Ovary (tissue), 3 donors: ENCODE data around the gene AMZ2.

Experiments used
- EP300 ChIP-seq: sonication (generic); formaldehyde crosslinking; IDR thresholded peaks from one replicate; pipeline ENCODE4 v1.6.1; 2017; ENCODE audit warnings: antibody characterized with exemption
- POLR2A ChIP-seq: fragments of 450-650 bp; IDR thresholded peaks from one replicate; pipeline ENCODE4 v1.6.1; 2017; ENCODE audit warnings: antibody characterized with exemption, mild to moderate bottlenecking, moderate library complexity
- TF ChIP-seq, protein P1 (sequence below), 3 donors: fragments of 450-650 bp in 2 of 3; fragments of 200-600 bp in 1 of 3; IDR thresholded peaks; one replicate each; pipeline versions ENCODE4 v1.5.1 to v1.8.0; 2016 to 2022; ENCODE audit warnings: antibody characterized with exemption in 3 of 3, mild to moderate bottlenecking in 1 of 3
- donor health status: DM: no; HTN: no; CAD: no.

DNA sequence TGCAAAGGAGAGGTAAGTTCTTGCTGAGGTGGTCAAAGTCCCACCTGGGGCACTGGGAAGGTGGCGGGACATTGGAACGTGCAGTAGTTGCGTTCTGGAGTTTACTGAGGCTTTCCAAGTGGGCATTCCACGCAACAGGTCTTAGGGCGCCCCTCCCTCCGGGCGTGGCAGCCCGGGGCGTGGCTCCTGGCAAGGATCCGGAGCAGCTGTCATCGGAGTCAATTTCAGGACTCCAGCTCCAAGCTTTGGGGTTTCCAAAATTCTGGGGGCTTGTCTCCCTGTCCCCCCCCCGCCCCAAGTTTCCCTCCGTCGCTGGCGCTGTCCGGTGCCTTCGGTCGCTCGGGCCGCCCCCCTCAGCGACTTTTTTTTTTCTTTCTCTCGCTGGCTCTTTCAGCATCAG is 43.1 kb upstream of the AMZ2 start:
- TF ChIP-seq, protein P1, sequence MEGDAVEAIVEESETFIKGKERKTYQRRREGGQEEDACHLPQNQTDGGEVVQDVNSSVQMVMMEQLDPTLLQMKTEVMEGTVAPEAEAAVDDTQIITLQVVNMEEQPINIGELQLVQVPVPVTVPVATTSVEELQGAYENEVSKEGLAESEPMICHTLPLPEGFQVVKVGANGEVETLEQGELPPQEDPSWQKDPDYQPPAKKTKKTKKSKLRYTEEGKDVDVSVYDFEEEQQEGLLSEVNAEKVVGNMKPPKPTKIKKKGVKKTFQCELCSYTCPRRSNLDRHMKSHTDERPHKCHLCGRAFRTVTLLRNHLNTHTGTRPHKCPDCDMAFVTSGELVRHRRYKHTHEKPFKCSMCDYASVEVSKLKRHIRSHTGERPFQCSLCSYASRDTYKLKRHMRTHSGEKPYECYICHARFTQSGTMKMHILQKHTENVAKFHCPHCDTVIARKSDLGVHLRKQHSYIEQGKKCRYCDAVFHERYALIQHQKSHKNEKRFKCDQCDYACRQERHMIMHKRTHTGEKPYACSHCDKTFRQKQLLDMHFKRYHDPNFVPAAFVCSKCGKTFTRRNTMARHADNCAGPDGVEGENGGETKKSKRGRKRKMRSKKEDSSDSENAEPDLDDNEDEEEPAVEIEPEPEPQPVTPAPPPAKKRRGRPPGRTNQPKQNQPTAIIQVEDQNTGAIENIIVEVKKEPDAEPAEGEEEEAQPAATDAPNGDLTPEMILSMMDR (IDR thresholded peaks at IDR 0.05), result no peak
- TF ChIP-seq EP300, result no peak
- TF ChIP-seq POLR2A, result no peak
